Activated T-cell treated with anti-CD3 and anti-CD28 coated beads, Interleukin-2, amount 50 U/mL, for 1 hour (primary cell): ENCODE measurements around the gene GNAI2.
"Not testable (repeated sequence)": the region's sequence is repeated elsewhere in the genome, so short reads cannot be mapped to it uniquely, and the experiment has no call there.

ENCODE experiments used
- DNase-seq: peaks from one replicate; pipeline ENCODE4 v3.0.0-alpha.2; 2020

The GNAI2 gene

DNA sequence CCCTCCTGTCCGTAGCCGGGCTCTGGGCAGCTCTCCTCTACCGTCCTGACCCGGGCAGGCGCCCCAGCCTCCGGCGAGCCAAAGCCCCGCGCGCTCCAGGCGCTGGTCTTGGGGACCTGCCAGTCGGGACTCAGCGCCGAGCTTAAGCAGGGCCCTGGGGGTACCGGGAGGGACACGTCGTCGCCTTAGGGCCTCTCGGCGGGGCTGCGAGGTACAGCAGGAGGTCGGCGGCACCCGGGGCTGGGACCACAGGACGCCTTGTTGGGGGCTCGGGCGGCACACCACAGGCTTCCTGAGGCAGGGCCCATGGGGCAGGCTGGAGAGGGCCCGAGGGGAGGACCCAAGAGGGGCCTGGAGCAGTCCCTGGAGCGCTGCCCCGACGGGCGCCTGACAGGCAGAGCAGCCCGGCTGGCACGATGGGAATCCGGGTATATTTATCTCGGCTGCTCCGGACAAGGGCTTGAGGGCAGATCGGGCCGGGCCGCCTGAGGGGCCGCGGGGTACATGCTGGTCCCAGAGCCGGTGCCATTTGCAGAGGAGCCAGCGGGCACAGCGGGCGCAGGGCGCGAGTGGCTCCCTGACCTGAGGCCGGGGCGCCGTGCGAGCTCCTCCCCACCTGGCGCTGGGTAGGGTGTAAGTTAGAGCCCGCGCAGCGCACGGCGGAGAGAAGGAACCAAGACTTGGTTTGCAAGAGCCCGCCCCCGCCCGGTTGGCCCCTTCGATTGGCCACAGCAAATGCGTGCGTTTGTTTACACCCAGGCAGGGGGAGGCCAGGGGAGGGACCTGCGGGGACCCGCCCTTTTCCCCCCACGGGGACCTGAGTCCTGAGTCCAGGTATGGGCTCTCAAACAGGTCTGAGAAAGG lies 30.4 kb upstream of the GNAI2 start:
- peak; percentile 54 for DNase-seq

DNA sequence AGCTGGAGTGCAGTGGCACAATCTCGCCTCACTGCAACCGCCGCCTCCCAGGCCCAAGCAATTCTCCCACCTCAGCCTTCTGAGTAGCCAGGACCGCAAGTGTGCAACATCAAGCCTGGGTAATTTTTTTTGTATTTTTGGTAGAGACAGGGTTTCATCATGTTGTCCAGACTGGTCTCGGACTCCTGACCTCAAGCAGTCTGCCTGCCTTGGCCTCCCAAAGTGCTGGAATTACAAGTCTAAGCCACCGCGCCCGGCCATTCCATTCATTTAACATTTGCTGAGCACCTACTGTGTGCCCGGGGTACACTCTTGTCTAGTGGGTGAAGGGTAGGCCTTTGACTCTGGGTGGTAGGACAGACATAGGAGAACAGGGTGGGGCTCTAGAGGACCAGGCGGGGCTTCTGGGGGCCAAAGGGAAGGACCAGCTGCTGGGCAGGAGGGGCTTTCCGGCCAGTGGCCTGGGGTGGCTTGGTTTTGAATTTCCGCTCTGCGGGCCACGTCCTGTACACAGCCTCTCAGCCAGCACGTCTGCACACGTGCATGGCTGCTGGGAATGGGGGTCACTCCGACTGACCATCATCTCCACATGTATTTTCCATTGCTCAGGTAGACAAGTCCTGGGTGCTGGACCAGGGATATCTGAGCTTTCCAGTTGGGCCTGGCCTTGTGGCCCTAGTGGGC lies 28.5 kb upstream of the GNAI2 start:
- DNase-seq = no peak

DNA sequence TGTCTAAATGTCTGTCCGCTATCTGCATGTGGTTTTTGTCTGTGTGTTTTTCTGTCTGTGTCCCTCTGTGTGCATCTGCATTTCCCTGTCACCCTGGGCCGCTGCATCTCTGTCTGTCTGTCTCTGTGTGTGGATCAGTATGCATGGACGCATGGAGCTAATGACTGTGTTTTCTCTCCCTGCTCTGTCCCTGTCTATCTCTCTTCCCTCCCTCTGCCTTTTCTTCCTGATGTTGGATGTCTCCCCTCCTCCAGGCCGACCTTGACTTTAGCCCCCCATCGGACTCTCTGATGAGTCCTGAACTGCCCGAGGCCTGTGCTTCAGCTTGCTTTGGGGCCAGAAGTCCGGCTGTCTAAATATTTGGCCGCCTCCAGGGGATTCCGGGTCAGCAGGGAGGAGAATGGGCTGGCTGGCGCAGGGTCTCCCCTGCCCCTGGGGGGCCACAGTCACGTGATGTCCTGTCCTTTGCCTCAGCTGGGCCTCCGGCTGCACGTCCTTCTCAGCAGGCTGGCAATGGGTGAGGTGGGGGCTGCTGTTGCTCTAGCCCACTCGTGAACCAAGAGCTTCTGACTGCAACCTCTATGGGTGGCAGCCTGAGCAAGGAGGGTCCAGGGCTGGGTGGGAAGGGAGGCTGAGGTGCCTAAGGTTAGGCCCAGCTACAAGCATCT lies 27.2 kb upstream of the GNAI2 start:
- no peak for DNase-seq

DNA sequence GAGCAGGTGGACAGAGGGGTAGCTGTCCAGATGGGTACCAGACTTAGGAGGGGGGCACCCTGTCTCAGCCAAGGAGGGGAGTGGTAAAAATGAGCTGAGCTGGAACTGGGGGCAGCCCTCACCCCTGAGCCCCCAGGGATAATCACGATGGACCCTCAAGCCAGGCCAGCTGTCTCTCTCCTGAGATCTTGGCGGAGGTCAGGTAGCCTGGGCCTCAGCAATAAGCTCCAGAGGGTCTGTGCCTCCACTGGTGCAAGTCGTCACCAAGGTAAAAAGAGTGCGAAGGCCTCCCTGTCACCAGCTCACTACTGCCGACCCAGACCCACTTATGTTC lies 25.9 kb upstream of the GNAI2 start:
- no peak for DNase-seq

DNA sequence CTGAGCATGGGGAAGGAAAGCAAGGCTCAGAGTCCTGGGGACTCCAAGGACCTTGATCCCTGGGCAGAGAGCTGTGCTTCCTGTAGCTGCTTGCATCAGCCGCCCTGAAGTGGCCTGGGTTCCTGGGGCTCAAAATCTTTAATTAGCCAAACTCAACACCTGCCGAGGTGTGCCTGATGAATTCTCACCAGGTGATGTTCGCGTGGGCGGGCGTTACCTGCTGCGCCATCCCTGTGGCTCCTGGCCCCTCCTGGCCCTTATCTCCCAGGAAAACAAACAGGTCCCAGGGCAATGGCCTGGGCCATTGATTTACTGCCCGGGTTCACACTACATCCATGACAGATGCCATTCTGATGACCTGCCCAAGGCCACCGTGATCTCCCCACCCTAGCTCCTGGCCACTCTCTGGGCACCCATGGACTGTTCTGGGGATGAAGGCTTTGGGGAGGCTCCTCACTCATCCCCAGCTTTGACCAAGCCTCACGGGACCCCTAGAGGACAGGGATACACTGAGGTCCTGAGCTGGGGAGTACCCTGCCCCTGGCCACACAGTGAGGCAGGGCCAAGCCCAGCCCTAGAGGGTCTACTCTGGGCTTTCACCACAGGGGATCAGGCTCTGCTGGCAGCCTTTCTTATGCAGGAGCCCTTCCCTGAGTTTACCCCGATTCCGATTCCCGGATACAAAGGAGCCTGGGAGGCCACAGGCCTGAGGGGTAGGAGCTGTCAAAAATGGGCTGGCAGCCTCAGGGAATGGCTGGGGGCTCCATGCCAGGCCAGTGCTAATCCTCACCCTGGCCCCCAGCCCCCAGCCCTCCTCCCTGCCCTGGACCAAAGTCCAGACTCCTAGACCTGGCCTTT lies 25.3 kb upstream of the GNAI2 start:
- no peak for DNase-seq

DNA sequence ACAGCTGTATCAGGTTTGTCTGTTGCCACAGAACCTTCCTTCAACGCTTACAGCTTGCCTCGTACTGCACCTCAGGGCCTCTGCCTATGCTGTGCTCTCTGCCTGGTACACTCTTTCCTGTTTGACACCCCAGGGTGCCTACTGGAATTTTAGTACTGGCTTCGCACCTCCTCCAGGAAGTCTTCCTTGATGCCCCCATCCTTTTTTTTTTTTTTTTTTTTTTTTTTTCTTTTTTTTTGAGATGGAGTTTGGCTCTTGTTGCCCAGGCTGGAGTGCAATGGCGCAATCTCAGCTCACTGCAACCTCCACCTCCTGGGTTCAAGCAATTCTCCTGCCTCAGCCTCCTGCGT lies 24.7 kb upstream of the GNAI2 start:
- not testable (repeated sequence) for DNase-seq

DNA sequence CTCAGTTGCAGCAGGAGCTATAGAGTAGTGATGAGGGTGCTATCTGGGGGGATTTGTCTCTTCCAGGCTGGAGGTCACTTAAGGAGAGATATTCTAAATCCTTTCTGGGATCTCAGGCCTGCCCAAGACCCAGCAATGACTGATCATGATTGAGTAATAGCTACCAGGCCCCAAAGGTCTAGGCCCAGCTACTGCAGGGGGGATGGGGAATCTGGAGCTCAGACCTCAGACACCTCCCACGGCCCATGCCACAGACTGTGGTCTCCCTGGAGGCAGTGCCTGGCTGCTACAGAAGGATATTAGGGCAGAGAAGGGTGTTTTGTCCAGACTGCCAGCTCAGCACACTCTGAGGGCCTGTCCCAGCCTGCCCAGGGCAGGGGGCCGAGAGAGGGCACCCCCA lies 24.1 kb upstream of the GNAI2 start:
- no peak for DNase-seq

DNA sequence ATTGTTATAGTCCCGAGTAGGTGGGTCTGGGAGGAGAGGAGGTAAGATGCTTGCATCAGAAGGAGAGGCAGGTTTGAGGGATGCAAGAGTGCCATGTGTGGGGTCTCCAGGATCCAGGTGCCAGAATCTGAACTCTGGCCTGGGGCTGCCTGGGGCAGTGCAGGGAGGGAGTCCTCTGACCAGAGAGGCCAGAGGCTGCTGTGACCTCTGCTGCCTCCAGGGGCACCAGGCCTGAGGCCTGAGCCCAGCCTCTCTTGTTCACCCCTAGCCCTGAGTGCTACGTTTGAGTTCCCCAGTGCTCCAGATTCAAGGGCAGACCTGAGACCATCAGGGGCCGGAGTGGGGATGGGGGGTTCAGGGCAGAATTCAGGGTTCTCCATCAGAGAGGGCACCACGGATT lies 23.5 kb upstream of the GNAI2 start:
- no peak for DNase-seq

DNA sequence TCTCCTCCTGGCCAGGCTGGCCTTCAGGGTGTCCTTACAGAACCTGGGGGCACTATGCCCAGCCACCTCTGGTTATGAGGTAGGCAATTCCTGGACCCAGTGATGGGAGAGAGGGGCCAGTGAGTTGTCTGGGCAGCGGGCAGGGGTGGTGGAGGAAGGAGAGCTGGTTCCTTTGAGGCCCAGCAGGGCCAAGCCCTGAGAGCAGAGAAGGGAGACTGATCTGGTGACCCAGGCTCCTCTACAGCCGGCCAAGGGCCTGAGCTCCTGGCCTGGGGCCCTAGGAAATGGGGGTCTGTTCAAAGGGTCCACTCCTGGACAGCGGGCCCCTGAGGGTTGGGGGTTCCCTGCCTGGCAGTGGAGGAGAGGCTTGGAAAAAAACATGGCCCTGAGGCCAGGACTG lies 23.0 kb upstream of the GNAI2 start:
- DNase-seq = no peak

DNA sequence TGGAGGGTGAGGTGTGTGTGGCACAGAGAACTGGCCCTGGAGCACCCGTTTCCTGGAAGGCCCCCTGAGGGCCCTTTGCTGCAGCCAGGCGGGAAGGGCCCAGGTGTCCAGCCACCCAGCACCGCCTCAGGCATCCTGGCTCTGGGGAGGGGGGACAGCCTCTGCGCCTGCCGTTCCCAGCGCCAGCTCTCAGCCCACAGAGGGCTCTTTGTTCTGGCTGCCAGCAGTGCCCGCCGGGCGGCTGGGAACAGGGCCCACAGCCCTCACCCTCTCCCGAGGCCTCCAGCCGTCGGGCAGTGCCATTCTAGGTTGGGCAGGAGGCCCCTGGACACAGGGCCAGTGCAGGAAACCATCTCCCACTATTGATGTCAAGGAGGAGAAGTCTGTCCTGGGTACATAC lies 22.6 kb upstream of the GNAI2 start:
- DNase-seq = no peak

DNA sequence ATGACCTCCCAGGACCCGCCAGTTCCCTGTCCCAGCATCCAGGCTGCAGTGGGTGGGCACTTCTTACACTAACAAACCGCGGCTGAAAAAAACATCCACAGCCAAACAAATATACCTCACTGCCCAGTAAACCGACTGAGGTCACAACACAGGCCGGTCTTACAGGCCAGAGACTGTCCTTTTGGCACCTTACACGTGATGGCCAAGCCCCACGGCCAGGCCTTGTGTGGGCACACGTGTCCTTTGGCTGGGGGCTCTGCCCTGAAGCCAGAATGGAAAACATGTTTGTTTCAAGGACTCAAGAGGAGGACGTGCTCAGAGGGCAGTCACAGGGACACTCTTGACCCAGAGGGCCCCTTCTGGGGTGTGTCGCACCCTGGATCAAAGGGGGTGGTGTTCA lies 21.2 kb upstream of the GNAI2 start:
- DNase-seq = no peak

DNA sequence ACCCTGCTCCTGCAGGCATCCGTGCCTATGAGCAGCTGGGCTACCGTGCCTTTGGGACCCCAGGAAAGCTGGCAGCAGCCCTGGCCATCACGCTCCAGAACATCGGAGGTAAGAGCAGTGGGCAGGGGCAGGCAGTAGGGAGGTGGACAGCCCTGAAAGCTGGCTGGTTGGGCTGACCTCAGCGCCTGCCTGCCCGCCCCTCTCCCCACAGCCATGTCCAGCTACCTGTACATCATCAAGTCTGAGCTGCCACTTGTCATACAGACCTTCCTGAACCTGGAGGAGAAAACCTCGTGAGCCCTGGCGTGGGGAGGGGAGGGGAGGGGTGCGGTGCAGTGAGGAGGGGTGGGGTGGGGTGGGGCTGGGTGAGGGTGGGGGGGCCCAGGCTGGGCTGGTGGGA lies 20.5 kb upstream of the GNAI2 start:
- no peak for DNase-seq

DNA sequence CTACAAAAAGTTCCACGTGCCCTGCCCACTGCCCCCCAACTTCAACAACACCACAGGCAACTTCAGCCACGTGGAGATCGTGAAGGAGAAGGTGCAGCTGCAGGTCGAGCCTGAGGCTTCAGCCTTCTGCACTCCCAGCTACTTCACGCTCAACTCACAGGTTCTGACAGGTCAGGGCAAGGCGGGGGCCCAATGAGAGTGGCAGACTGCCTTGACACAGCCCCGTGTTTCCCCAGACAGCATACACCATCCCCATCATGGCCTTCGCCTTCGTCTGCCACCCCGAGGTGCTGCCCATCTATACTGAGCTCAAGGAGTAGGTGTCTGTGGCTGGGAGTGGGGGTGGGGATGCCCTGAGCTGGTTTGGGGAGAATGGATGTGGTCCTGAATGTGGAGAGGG lies 18.3 kb upstream of the GNAI2 start:
- no peak for DNase-seq

DNA sequence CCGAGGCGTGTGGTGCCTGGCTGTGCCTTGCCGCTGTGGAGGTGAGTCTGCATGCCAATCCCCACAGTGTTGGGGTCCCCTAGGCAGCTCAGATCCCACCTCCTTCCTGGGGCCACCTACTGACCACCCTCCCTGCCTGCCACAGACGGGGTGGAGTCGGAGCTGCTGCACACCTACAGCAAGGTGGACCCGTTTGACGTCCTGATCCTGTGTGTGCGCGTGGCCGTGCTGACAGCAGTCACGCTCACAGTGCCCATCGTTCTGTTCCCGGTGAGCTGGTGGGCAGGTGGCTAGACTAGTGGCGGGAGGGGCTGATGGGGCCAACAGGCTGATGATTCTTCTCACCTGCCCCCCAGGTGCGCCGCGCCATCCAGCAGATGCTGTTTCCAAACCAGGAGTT lies 17.6 kb upstream of the GNAI2 start:
- DNase-seq = no peak

DNA sequence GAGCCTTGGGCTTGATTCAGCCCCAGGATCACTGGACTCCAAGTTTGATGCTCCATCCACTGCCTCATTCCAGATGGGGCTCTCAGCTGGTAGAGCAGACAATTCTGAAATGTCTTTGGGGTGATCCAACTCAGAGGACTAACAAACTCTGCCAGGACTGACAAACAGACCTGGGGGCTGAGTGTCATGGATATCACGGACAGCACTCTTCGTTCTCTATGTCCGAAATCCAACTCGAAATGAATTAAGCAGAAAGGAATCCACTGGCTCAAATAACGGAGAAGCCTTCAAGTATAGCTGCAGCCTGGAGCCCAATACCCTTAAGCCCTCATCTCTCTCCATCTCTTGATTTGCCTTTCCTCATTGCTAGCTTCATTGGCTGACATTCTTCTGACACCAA lies 16.7 kb upstream of the GNAI2 start:
- no peak for DNase-seq

DNA sequence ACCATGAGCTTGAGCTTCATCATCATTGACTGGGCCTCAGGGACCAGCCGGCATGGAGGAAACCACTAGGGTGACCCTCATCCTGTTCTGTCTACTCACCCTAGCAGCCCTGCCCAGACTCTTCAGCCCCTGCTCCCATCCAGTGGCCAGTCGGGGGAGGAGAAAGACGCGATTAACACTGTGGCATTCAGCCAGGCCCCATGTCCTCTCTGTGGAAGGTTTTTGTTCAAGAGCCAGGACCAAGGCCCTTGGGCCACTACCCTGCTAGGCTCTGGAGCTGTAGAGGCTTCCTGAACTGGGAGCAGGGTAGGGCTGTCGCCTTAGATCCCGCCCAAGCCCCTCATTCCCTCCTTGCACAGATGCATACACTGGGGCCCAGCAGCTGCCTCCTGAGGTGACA lies 15.9 kb upstream of the GNAI2 start:
- no peak for DNase-seq

DNA sequence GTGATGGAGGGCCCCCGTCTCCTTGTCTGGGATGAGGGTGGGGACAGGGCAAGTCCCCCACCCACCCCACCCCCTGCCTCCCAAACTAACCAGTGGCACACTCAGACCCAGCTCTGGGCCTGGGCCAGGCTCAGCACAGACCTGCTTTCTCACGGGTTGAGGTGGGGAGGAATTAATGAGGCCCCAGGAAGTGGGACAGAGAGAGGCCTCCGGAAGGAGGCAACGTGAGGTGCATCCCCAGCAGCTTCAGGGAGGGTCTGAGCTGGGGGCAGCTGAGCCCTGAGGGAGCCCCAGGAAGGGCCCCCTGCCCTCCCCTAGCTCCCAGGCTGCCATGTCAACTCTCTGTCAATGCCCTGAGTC lies 15.0 kb upstream of the GNAI2 start:
- DNase-seq = no peak

DNA sequence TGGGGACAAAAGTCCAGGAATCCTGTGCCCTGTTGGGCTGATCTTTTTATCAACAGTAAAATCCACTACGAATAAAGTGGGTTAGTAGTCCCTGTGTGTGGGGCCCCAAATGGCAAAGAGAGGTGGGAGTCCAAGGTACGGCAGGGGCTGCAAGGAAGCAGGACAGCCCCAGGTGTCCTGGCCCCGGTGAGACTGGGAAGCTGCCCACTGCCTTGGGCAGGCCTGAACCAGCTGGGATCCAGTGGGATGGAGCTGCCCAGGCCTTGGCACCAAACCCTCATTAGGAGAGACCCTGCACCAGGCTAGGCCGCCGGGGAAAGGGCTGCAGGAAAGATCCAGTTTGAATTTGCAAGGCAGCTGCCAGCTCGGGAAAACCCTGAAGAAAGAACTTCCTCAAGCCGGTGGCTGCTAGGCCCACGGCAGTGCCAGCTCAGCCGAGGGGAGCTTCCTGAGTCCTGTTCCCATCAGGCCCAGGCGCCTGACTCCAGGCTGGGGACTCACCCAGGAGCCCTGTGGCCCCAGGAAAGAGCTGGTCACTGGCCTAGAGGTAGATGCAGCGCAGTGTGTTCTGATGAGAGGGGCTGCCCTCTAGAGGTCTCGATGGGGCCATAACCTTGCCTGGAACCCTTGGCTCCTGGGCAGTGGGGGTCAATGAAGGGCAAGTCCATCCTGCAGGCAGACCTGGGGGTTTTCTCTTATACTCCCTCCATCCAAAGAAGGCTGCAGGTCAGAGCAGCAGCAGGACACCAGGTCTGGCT lies 14.4 kb upstream of the GNAI2 start:
- DNase-seq = no peak

DNA sequence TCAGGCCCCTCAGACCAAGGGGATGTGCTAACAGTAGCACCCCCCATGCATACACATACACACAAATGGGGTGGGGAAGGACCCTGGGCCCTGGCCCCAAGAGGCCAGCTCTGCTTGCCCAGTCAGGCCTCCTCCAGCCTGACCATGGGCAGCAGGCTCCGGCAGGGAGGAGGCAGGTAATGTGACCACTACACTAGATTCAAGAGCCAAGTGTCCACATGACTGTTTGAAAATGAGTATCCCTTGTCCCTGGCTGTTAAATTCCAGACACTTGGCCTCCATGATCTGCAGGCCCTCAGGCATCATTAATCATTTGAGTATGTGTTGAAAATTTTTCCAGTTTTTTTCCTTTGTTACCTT lies 13.9 kb upstream of the GNAI2 start:
- no peak for DNase-seq

DNA sequence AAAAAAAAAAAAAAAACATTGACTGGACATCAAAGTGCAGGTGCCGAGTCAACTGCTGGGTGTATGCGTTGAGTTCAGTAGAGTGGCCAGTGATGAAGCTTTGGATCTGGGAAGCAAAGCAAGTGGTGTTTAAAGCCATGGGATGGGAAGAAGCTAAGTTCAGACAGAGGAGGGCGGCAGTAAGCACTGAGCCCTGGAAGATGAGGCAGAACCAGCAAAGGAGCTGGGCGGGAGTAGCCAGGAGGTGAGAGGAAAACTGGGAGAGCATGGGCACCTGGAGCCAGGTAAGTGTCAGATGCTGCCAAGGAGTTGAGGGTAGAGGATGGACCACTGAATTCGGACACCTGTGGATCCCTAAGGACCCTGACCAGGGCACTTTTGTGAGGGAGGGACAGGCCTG lies 11.4 kb upstream of the GNAI2 start:
- DNase-seq = no peak

DNA sequence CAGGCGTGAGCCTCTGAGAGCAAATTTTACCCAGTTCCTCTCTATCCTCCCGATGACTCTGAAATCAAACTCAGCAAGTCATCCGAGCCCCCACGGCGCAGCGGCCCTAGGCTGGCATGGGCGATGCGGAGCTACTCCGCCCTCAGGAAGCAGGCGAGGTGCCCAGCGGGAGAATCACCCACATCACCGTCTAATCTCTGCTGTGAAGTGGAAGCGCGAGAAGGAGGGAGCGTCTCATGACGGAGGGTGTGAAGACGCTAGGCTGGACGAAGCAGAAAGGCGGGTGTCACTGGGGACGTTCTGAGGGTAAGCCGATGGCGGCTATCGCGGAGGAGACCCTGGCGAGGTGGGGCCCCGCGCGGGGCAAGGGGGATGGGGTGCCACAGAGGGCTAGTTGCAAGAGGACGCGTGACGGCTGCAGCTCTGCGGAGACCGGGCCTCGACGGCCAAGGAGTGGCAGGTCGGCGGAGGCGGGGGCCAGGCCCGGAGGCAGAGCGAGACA lies 9.1 kb upstream of the GNAI2 start:
- DNase-seq = no peak

DNA sequence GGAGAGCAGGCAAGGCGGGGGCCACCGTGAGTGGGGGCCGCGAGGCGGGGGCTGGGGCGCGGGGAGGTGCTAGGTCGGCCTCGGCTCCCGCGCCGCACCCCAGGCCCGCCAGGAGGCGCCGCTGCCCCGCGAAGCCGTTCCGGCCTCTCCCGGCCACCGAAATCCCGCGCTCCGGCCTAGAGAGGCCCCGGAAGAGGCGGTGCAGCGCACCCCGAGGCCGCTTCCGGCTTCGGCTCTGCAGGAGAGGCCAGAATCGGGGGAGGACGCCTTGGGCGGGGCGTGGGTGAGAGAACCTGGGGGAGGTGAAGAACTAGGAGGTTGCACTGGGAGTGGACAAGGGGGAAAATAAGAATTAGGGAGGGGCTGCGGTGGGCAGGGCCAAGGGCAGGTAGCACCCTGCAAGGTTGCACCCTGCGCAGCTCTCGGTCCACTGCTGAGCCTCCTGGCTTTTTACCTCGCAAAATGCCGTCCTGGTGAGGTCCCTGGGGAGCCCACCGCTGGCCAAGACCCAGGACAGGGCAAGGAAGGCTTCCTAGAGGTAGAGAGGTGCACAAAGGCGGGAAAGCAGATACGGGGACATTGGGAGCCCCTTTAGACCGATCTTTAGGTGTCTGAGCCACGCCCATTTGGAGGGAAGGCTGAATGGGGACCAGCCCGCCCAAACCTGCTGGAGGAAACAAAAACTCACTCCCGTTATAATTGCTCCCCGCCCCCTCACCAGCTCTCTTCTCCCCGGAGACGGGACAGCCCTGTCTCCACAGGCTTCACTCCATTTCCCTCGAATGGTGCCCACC lies 8.4 kb upstream of the GNAI2 start:
- DNase-seq = peak; percentile 92
